GM23338 (cell line): ENCODE results near the gene KCNK3. TPM values are rescaled to one million over a fixed set of nuclear protein-coding genes. Genes with fewer than 3 reads are reported as not detected.

ENCODE experiments used
- ATAC-seq: fragments of 200-7000 bp; cut with Tn5 transposase; 3 replicates; pipeline ENCODE4 v1.9.1; 2020
- DNase-seq: peaks from one replicate; pipeline ENCODE4 v3.0.0-alpha.2; 2015; ENCODE audit warnings: low spot score
- H2AFZ ChIP-seq: fragments of 200-600 bp; sonication (generic); 2 replicates; pipeline ENCODE4 v1.8.0; 2016; ENCODE audit warnings: antibody characterized with exemption, mild to moderate bottlenecking, moderate library complexity
- H3F3A ChIP-seq: fragments of 200-600 bp; sonication (generic); replicated peaks from 2 replicates; pipeline ENCODE4 v1.8.0; 2017; ENCODE audit warnings: antibody characterized with exemption, mixed run types, low read depth
- H3K27ac ChIP-seq: fragments of 200-600 bp; sonication (generic); 2 replicates; pipeline ENCODE4 v1.6.1; 2016; ENCODE audit warnings: low read depth
- H3K27me3 ChIP-seq: fragments of 200-600 bp; sonication (generic); 2 replicates; pipeline ENCODE4 v1.8.0; 2016; ENCODE audit warnings: mild to moderate bottlenecking, mixed run types, moderate library complexity; ENCODE audit not compliant: insufficient read depth
- H3K36me3 ChIP-seq: fragments of 200-600 bp; sonication (generic); 2 replicates; pipeline ENCODE4 v1.8.0; 2016; ENCODE audit warnings: mild to moderate bottlenecking; ENCODE audit not compliant: insufficient read depth
- H3K4me1 ChIP-seq: fragments of 200-600 bp; sonication (generic); 2 replicates; pipeline ENCODE4 v1.8.0; 2016; ENCODE audit warnings: mild to moderate bottlenecking, moderate library complexity; ENCODE audit not compliant: insufficient read depth
- H3K4me2 ChIP-seq: fragments of 200-600 bp; sonication (generic); 2 replicates; pipeline ENCODE4 v1.7.1; 2017; ENCODE audit warnings: mixed run types
- H3K4me3 ChIP-seq: fragments of 200-600 bp; sonication (generic); 2 replicates; pipeline ENCODE4 v1.6.1; 2016; ENCODE audit warnings: mixed run types
- H3K79me2 ChIP-seq: fragments of 200-600 bp; sonication (generic); replicated peaks from 2 replicates; pipeline ENCODE4 v1.8.0; 2017; ENCODE audit warnings: mild to moderate bottlenecking; ENCODE audit not compliant: insufficient read depth
- H3K9me2 ChIP-seq: fragments of 200-600 bp; sonication (generic); 2 replicates; pipeline ENCODE4 v1.8.0; 2017; ENCODE audit not compliant: insufficient read depth
- H4K20me1 ChIP-seq: fragments of 200-600 bp; sonication (generic); replicated peaks from 2 replicates; pipeline ENCODE4 v1.8.0; 2017; ENCODE audit warnings: mild to moderate bottlenecking; ENCODE audit not compliant: insufficient read depth
- H3K27ac Mint-ChIP-seq: 2 replicates; pipeline ENCODE4 v1.8.0; 2020; ENCODE audit warnings: inconsistent platforms, mild to moderate bottlenecking, moderate library complexity, mixed read lengths
- H3K27me3 Mint-ChIP-seq: 3 replicates; pipeline ENCODE4 v1.8.0; 2022; ENCODE audit warnings: low read depth, mild to moderate bottlenecking, moderate library complexity, mixed read lengths, inconsistent platforms; ENCODE audit not compliant: insufficient read depth, poor library complexity
- H3K36me3 Mint-ChIP-seq: 3 replicates; pipeline ENCODE4 v1.8.0; 2021; ENCODE audit warnings: low read depth, mild to moderate bottlenecking, inconsistent platforms, moderate library complexity, mixed read lengths
- H3K4me1 Mint-ChIP-seq: 3 replicates; pipeline ENCODE4 v1.8.0; 2020; ENCODE audit warnings: mild to moderate bottlenecking, inconsistent platforms, mixed read lengths
- H3K4me3 Mint-ChIP-seq: 3 replicates; pipeline ENCODE4 v1.8.0; 2021; ENCODE audit warnings: moderate library complexity, mild to moderate bottlenecking, inconsistent platforms, mixed read lengths
- H3K9me3 Mint-ChIP-seq: 3 replicates; pipeline ENCODE4 v1.8.0; 2020; ENCODE audit warnings: moderate library complexity, mild to moderate bottlenecking, inconsistent platforms, mixed read lengths
- CREB1 ChIP-seq: fragments of 250-450 bp; sonication (Bioruptor Pico); IDR thresholded peaks from 2 replicates; pipeline ENCODE4 v1.5.0; 2020; ENCODE audit warnings: low read depth, mild to moderate bottlenecking, moderate library complexity
- polyA plus RNA-seq: library from polyadenylated mRNA; unstranded; fragments of >200 nt; fragmentation: Nextera tagmentation; extraction: Ambion mirVana; gene quantifications from 2 replicates; pipeline ENCODE4 v1.2.1, GENCODE V29; 2016
- total RNA-seq: library from RNA; depleted of rRNA; stranded (reverse); fragments of >200 nt; shearing (Covaris generic); gene quantifications from 2 replicates; pipeline ENCODE4 v1.2.3, GENCODE V29; 2014
- TF ChIP-seq, protein P1 (sequence below): IDR thresholded peaks from one replicate; pipeline ENCODE4 v1.6.1; 2018; ENCODE audit warnings: antibody characterized with exemption; ENCODE audit not compliant: unreplicated experiment
- TF ChIP-seq, protein P2 (sequence below): IDR thresholded peaks from 2 replicates; pipeline ENCODE4 v1.6.1; 2016; ENCODE audit warnings: antibody characterized with exemption
- TF ChIP-seq, protein P3 (sequence below): fragments of 250-450 bp; sonication (Bioruptor Pico); IDR thresholded peaks from 2 replicates; pipeline ENCODE4 v1.5.0; 2020; ENCODE audit warnings: mild to moderate bottlenecking, moderate library complexity

The KCNK3 gene
- total and polyA plus RNA-seq, 2 experiments from 2014 or later, result not detected

DNA sequence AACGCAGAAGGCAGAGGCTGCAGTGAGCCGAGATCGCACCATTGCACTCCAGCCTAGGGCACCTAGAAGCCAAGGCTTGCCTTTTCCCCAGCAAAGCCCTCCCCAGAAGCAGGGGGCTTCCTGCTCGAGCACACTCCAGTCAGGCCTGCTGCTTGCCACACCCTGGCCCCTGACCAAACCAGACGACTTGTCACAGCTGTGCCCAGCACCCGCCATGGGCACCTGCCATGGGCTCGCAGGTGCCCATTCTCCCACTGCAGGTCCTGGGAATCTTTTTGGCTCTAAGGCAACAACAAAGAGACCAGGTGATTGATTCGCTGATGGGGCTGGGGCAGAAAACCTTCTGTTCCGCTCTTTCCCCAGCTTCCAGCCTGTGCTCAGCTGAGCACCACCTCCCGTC is 4.9 kb downstream of the KCNK3 start:
- no peak for ATAC-seq
- Histone ChIP-seq H3K9me2 (no peaks in the 10 kb centered on the region), H3K4me2 (no peak overlapping the region), H3K79me2 (no peaks in the 10 kb centered on the region), H3F3A (peaks cover 6% of the 10 kb centered on the region; the same call in 1 of the 2 replicates), H3K4me3 (no peak overlapping the region), H3K27me3 (peaks cover 37% of the 10 kb centered on the region), H3K4me1 (no peaks in the 10 kb centered on the region), H4K20me1 (peaks cover 2% of the 10 kb centered on the region), H3K27ac (no peak overlapping the region), H3K36me3 (no peaks in the 10 kb centered on the region), H2AFZ (no peak overlapping the region)
- Mint-ChIP-seq H3K36me3 (no peaks in the 10 kb centered on the region; the same call in 2 of the 3 replicates), H3K27me3 (peaks cover 37% of the 10 kb centered on the region), H3K27ac (no peak overlapping the region), H3K9me3 (no peaks in the 10 kb centered on the region; the same call in 2 of the 3 replicates), H3K4me3 (no peak overlapping the region), H3K4me1 (peaks cover 4% of the 10 kb centered on the region)
- TF ChIP-seq, protein P1, sequence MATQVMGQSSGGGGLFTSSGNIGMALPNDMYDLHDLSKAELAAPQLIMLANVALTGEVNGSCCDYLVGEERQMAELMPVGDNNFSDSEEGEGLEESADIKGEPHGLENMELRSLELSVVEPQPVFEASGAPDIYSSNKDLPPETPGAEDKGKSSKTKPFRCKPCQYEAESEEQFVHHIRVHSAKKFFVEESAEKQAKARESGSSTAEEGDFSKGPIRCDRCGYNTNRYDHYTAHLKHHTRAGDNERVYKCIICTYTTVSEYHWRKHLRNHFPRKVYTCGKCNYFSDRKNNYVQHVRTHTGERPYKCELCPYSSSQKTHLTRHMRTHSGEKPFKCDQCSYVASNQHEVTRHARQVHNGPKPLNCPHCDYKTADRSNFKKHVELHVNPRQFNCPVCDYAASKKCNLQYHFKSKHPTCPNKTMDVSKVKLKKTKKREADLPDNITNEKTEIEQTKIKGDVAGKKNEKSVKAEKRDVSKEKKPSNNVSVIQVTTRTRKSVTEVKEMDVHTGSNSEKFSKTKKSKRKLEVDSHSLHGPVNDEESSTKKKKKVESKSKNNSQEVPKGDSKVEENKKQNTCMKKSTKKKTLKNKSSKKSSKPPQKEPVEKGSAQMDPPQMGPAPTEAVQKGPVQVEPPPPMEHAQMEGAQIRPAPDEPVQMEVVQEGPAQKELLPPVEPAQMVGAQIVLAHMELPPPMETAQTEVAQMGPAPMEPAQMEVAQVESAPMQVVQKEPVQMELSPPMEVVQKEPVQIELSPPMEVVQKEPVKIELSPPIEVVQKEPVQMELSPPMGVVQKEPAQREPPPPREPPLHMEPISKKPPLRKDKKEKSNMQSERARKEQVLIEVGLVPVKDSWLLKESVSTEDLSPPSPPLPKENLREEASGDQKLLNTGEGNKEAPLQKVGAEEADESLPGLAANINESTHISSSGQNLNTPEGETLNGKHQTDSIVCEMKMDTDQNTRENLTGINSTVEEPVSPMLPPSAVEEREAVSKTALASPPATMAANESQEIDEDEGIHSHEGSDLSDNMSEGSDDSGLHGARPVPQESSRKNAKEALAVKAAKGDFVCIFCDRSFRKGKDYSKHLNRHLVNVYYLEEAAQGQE, result no peak
- TF ChIP-seq, protein P2, sequence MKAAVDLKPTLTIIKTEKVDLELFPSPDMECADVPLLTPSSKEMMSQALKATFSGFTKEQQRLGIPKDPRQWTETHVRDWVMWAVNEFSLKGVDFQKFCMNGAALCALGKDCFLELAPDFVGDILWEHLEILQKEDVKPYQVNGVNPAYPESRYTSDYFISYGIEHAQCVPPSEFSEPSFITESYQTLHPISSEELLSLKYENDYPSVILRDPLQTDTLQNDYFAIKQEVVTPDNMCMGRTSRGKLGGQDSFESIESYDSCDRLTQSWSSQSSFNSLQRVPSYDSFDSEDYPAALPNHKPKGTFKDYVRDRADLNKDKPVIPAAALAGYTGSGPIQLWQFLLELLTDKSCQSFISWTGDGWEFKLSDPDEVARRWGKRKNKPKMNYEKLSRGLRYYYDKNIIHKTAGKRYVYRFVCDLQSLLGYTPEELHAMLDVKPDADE, result no peak
- TF ChIP-seq, protein P3, sequence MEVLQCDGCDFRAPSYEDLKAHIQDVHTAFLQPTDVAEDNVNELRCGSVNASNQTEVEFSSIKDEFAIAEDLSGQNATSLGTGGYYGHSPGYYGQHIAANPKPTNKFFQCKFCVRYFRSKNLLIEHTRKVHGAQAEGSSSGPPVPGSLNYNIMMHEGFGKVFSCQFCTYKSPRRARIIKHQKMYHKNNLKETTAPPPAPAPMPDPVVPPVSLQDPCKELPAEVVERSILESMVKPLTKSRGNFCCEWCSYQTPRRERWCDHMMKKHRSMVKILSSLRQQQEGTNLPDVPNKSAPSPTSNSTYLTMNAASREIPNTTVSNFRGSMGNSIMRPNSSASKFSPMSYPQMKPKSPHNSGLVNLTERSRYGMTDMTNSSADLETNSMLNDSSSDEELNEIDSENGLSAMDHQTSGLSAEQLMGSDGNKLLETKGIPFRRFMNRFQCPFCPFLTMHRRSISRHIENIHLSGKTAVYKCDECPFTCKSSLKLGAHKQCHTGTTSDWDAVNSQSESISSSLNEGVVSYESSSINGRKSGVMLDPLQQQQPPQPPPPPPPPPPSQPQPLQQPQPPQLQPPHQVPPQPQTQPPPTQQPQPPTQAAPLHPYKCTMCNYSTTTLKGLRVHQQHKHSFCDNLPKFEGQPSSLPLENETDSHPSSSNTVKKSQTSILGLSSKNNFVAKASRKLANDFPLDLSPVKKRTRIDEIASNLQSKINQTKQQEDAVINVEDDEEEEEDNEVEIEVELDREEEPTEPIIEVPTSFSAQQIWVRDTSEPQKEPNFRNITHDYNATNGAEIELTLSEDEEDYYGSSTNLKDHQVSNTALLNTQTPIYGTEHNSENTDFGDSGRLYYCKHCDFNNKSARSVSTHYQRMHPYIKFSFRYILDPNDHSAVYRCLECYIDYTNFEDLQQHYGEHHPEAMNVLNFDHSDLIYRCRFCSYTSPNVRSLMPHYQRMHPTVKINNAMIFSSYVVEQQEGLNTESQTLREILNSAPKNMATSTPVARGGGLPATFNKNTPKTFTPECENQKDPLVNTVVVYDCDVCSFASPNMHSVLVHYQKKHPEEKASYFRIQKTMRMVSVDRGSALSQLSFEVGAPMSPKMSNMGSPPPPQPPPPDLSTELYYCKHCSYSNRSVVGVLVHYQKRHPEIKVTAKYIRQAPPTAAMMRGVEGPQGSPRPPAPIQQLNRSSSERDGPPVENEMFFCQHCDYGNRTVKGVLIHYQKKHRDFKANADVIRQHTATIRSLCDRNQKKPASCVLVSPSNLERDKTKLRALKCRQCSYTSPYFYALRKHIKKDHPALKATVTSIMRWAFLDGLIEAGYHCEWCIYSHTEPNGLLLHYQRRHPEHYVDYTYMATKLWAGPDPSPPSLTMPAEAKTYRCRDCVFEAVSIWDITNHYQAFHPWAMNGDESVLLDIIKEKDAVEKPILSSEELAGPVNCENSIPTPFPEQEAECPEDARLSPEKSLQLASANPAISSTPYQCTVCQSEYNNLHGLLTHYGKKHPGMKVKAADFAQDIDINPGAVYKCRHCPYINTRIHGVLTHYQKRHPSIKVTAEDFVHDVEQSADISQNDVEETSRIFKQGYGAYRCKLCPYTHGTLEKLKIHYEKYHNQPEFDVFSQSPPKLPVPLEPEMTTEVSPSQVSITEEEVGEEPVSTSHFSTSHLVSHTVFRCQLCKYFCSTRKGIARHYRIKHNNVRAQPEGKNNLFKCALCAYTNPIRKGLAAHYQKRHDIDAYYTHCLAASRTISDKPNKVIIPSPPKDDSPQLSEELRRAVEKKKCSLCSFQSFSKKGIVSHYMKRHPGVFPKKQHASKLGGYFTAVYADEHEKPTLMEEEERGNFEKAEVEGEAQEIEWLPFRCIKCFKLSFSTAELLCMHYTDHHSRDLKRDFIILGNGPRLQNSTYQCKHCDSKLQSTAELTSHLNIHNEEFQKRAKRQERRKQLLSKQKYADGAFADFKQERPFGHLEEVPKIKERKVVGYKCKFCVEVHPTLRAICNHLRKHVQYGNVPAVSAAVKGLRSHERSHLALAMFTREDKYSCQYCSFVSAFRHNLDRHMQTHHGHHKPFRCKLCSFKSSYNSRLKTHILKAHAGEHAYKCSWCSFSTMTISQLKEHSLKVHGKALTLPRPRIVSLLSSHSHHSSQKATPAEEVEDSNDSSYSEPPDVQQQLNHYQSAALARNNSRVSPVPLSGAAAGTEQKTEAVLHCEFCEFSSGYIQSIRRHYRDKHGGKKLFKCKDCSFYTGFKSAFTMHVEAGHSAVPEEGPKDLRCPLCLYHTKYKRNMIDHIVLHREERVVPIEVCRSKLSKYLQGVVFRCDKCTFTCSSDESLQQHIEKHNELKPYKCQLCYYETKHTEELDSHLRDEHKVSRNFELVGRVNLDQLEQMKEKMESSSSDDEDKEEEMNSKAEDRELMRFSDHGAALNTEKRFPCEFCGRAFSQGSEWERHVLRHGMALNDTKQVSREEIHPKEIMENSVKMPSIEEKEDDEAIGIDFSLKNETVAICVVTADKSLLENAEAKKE, result no peak
- no peak for TF ChIP-seq CREB1 (CRISPR knock-in tag)
- DNase-seq, result no peak
